WTC11 (cell line): ENCODE results near the gene ATP2A1. TPM values are rescaled to one million over a fixed set of nuclear protein-coding genes. Genes with fewer than 3 reads are reported as not detected.
A peak's percentile ranks its signal among the peaks of the same experiment; 100 is the strongest.

ENCODE experiments used
- ATAC-seq: fragments of 200-7000 bp; cut with Tn5 transposase; 2 replicates; pipeline ENCODE4 v1.10.0; 2021; ENCODE audit warnings: mild to moderate bottlenecking, moderate library complexity
- CTCF ChIA-PET: fragments of 300-600 bp; sonication (Branson Sonifier 250); formaldehyde crosslinking; loops from one replicate; lab custom pipeline; 2021; ENCODE audit warnings: antibody characterized with exemption; lab: Charles Lee
- POLR2A ChIA-PET: fragments of 350-600 bp; sonication (Branson Sonifier 250); formaldehyde crosslinking; loops from one replicate; lab custom pipeline; 2021; ENCODE audit warnings: antibody characterized with exemption; lab: Charles Lee
- DNase-seq: peaks from one replicate; pipeline ENCODE4 v3.0.0; 2021; ENCODE audit warnings: low spot score
- H3K27ac Mint-ChIP-seq: 2 replicates; pipeline ENCODE4 v1.8.0; 2021; ENCODE audit warnings: mixed read lengths
- H3K27me3 Mint-ChIP-seq: 2 replicates; pipeline ENCODE4 v1.8.0; 2021; ENCODE audit warnings: low read depth, mild to moderate bottlenecking, moderate library complexity, mixed read lengths
- H3K36me3 Mint-ChIP-seq: 2 replicates; pipeline ENCODE4 v1.8.0; 2021; ENCODE audit warnings: mixed read lengths
- H3K4me1 Mint-ChIP-seq: 2 replicates; pipeline ENCODE4 v1.8.0; 2022; ENCODE audit warnings: mixed read lengths
- H3K4me3 Mint-ChIP-seq: 2 replicates; pipeline ENCODE4 v1.8.0; 2021; ENCODE audit warnings: mild to moderate bottlenecking, moderate library complexity, mixed read lengths
- H3K9me3 Mint-ChIP-seq: 2 replicates; pipeline ENCODE4 v1.8.0; 2021; ENCODE audit warnings: mixed read lengths
- ATF6 ChIP-seq: sonication (generic); formaldehyde crosslinking; IDR thresholded peaks from 2 replicates; pipeline ENCODE4 v1.8.1; 2023; ENCODE audit warnings: mild to moderate bottlenecking, missing genetic modification reagents
- CREM ChIP-seq: sonication (generic); formaldehyde crosslinking; IDR thresholded peaks from 2 replicates; pipeline ENCODE4 v1.8.1; 2022; ENCODE audit warnings: mild to moderate bottlenecking, missing genetic modification reagents, moderate library complexity
- E2F1 ChIP-seq: sonication (generic); formaldehyde crosslinking; IDR thresholded peaks from 2 replicates; pipeline ENCODE4 v1.8.0; 2022; ENCODE audit warnings: mild to moderate bottlenecking, missing genetic modification reagents
- FOXP1 ChIP-seq: sonication (generic); formaldehyde crosslinking; IDR thresholded peaks from 2 replicates; pipeline ENCODE4 v1.8.0; 2022; ENCODE audit warnings: missing genetic modification reagents, mild to moderate bottlenecking, moderate library complexity, borderline replicate concordance
- GRHL2 ChIP-seq: fragments of 250-450 bp; sonication (Bioruptor Pico); IDR thresholded peaks from 2 replicates; pipeline ENCODE4 v1.8.0; 2022; ENCODE audit warnings: mild to moderate bottlenecking, moderate library complexity; ENCODE audit not compliant: insufficient replicate concordance, severe bottlenecking
- GTF2I ChIP-seq: fragments of 250-450 bp; sonication (Bioruptor Pico); conservative IDR thresholded peaks from 2 replicates; pipeline ENCODE4 v1.4.0; 2021; ENCODE audit warnings: mild to moderate bottlenecking
- KAT7 ChIP-seq: sonication (generic); formaldehyde crosslinking; IDR thresholded peaks from 2 replicates; pipeline ENCODE4 v1.8.1; 2023; ENCODE audit warnings: missing genetic modification reagents, mild to moderate bottlenecking, borderline replicate concordance
- MAX ChIP-seq: sonication (generic); formaldehyde crosslinking; IDR thresholded peaks from 2 replicates; pipeline ENCODE4 v1.8.0; 2022; ENCODE audit warnings: mild to moderate bottlenecking, missing genetic modification reagents
- NR3C1 ChIP-seq: sonication (generic); formaldehyde crosslinking; conservative IDR thresholded peaks from 2 replicates; pipeline ENCODE4 v1.8.1; 2023; ENCODE audit warnings: low read depth, mild to moderate bottlenecking, missing genetic modification reagents
- PREB ChIP-seq: sonication (generic); formaldehyde crosslinking; IDR thresholded peaks from 2 replicates; pipeline ENCODE4 v1.8.1; 2022; ENCODE audit warnings: mild to moderate bottlenecking, missing genetic modification reagents, moderate library complexity, borderline replicate concordance
- SMAD4 ChIP-seq: sonication (generic); formaldehyde crosslinking; IDR thresholded peaks from 2 replicates; pipeline ENCODE4 v1.8.0; 2022; ENCODE audit warnings: mild to moderate bottlenecking, missing genetic modification reagents
- SOX15 ChIP-seq: fragments of 250-450 bp; sonication (Bioruptor Pico); IDR thresholded peaks from 2 replicates; pipeline ENCODE4 v1.9.0; 2021; ENCODE audit warnings: mild to moderate bottlenecking
- ZNF232 ChIP-seq: sonication (generic); formaldehyde crosslinking; IDR thresholded peaks from 2 replicates; pipeline ENCODE4 v1.8.0; 2022; ENCODE audit warnings: mild to moderate bottlenecking, missing genetic modification reagents
- ZNF263 ChIP-seq: sonication (generic); formaldehyde crosslinking; IDR thresholded peaks from 2 replicates; pipeline ENCODE4 v1.8.1; 2022; ENCODE audit warnings: low read depth, mild to moderate bottlenecking, moderate library complexity, missing genetic modification reagents
- ZNF317 ChIP-seq: sonication (generic); formaldehyde crosslinking; IDR thresholded peaks from 2 replicates; pipeline ENCODE4 v1.8.1; 2023; ENCODE audit warnings: low read depth, mild to moderate bottlenecking, moderate library complexity, missing genetic modification reagents, borderline replicate concordance
- ZNF532 ChIP-seq: fragments of 250-450 bp; sonication (Bioruptor Pico); IDR thresholded peaks from 2 replicates; pipeline ENCODE4 v1.9.0; 2021; ENCODE audit warnings: mild to moderate bottlenecking, borderline replicate concordance
- total RNA-seq: library from RNA; stranded (reverse); gene quantifications from 3 replicates; pipeline ENCODE4 v1.2.3, GENCODE V29; 2021
- TF ChIP-seq, protein P1 (sequence below): sonication (generic); formaldehyde crosslinking; IDR thresholded peaks from 2 replicates; pipeline ENCODE4 v1.8.1; 2023; ENCODE audit warnings: mild to moderate bottlenecking, missing genetic modification reagents, moderate library complexity
- TF ChIP-seq, protein P2 (sequence below): sonication (generic); formaldehyde crosslinking; IDR thresholded peaks from 2 replicates; pipeline ENCODE4 v1.8.1; 2022; ENCODE audit warnings: missing genetic modification reagents, borderline replicate concordance

Gene ATP2A1
- total RNA-seq, 1 experiment from 2014 or later, result 6.4 TPM

DNA sequence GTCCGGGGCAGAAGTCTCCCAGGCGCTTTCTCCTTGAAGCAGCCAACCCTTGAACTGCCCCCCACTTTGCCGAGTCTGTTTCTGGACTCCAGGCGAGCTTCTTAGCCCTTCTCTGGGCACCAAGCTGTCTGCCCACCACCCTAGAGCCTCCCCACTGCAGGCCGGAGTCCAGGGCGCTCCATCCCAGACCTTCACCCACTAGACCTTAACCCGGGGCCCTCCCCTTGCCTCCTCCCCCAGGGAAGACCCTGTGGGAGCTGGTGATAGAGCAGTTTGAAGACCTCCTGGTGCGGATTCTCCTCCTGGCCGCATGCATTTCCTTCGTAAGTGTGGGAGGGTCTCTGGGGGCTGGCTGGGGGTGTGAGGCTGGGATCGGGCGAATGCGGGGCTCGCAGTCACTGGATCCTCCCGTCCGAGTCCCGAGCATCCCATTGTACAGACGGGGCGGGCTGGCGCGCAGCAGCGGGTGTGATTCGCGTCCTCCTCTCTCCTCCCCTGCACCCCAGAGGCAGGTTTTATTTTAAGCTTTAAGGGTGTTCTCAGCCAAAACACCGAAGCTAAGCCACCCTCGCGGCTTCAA is 1.1 kb downstream of the ATP2A1 start:
- ATAC-seq, result peak; percentile 16
- peak overlapping the region; percentile 84 for H3K4me3 Mint-ChIP-seq
- H3K9me3 Mint-ChIP-seq, result no peaks in the 10 kb centered on the region
- peaks cover 39% of the 10 kb centered on the region for H3K4me1 Mint-ChIP-seq
- TF ChIP-seq FOXP1 (CRISPR knock-in tag), result no peak
- TF ChIP-seq SOX15 (CRISPR knock-in tag), result no peak
- no peak for TF ChIP-seq CREM (CRISPR knock-in tag)
- no peak for TF ChIP-seq SMAD4 (CRISPR knock-in tag)
- TF ChIP-seq PREB (CRISPR knock-in tag), result no peak
- H3K27me3 Mint-ChIP-seq, result peaks cover 28% of the 10 kb centered on the region
- no peaks in the 10 kb centered on the region for H3K36me3 Mint-ChIP-seq
- no peak overlapping the region for H3K27ac Mint-ChIP-seq
- ChIA-PET POLR2A (interaction anchor here (1.1 kb wide), 1 partner anchor 45 kb away, joined by 4 read pairs; no protein-coding TSS in a partner anchor), CTCF (interaction anchor here (0.9 to 2.6 kb wide), 3 partner anchors 14 to 66 kb away, joined by 3 to 12 read pairs (median 9); no protein-coding TSS in a partner anchor)
- no peak for DNase-seq

- POLR2A ChIA-PET, result interaction anchor here (1.1 kb wide), 1 partner anchor 44 kb away, joined by 4 read pairs; no protein-coding TSS in a partner anchor
- no peak overlapping the region for H3K27ac Mint-ChIP-seq
- DNase-seq (peak; percentile 93), ATAC-seq (peak; percentile 75)
- peak overlapping the region; percentile 84 for H3K4me3 Mint-ChIP-seq
- no peaks in the 10 kb centered on the region for H3K9me3 Mint-ChIP-seq
- CTCF ChIA-PET, result interaction anchor here (0.6 to 2.6 kb wide), 7 partner anchors 15 to 97 kb away, joined by 3 to 12 read pairs (median 6); no protein-coding TSS in a partner anchor
- no peaks in the 10 kb centered on the region for H3K36me3 Mint-ChIP-seq
- peaks cover 28% of the 10 kb centered on the region for H3K27me3 Mint-ChIP-seq
- H3K4me1 Mint-ChIP-seq, result peaks cover 39% of the 10 kb centered on the region
- TF ChIP-seq ZNF317 (CRISPR knock-in tag) (0 out of 2 replicates have a peak, but pooled peaks have one; percentile 10), ZNF232 (CRISPR knock-in tag) (peak; percentile 96), NR3C1 (CRISPR knock-in tag) (peak; percentile 84), PREB (CRISPR knock-in tag) (no peak), ATF6 (peak; percentile 77), KAT7 (CRISPR knock-in tag) (no peak), GTF2I (CRISPR knock-in tag) (no peak), SMAD4 (CRISPR knock-in tag) (peak; percentile 93), GRHL2 (CRISPR knock-in tag) (no peak), ZNF532 (CRISPR knock-in tag) (no peak), MAX (CRISPR knock-in tag) (peak; percentile 98), ZNF263 (CRISPR knock-in tag) (peak; percentile 63; the same call in 1 of the 2 replicates), E2F1 (CRISPR knock-in tag) (0 out of 2 replicates have a peak, but pooled peaks have one; percentile 32)
- TF ChIP-seq, protein P1, sequence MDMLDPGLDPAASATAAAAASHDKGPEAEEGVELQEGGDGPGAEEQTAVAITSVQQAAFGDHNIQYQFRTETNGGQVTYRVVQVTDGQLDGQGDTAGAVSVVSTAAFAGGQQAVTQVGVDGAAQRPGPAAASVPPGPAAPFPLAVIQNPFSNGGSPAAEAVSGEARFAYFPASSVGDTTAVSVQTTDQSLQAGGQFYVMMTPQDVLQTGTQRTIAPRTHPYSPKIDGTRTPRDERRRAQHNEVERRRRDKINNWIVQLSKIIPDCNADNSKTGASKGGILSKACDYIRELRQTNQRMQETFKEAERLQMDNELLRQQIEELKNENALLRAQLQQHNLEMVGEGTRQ, result no peak
- TF ChIP-seq, protein P2, sequence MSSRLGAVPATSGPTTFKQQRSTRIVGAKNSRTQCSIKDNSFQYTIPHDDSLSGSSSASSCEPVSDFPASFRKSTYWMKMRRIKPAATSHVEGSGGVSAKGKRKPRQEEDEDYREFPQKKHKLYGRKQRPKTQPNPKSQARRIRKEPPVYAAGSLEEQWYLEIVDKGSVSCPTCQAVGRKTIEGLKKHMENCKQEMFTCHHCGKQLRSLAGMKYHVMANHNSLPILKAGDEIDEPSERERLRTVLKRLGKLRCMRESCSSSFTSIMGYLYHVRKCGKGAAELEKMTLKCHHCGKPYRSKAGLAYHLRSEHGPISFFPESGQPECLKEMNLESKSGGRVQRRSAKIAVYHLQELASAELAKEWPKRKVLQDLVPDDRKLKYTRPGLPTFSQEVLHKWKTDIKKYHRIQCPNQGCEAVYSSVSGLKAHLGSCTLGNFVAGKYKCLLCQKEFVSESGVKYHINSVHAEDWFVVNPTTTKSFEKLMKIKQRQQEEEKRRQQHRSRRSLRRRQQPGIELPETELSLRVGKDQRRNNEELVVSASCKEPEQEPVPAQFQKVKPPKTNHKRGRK (CRISPR knock-in tag), result no peak
Measured at GRCh38 chr16:28879841-28880588, 1.7 kb downstream of the ATP2A1 start.
